OCI-M2 (cell line): ENCODE measurements around the gene FNDC3B.
"Not testable (repeated sequence)": the region's sequence is repeated elsewhere in the genome, so short reads cannot be mapped to it uniquely, and the experiment has no call there.

Experiments used
- DNase-seq: peaks from one replicate; lab custom pipeline; 2025; ENCODE audit not compliant: unreplicated experiment; lab: John Stamatoyannopoulos, UW

Gene FNDC3B

GRCh38 chr3:172031996-172032395 lies 7.4 kb upstream of the FNDC3B start:
- DNase-seq: no peak

GRCh38 chr3:172033396-172033795 lies 6.0 kb upstream of the FNDC3B start:
- DNase-seq: no peak

- no peak for DNase-seq
Observed at GRCh38 chr3:172034786-172035685, 4.3 kb upstream of the FNDC3B start.

- DNase-seq: no peak
Observed at GRCh38 chr3:172036541-172037215, 2.7 kb upstream of the FNDC3B start.

- no peak for DNase-seq
Observed at GRCh38 chr3:172038798-172039435, 461 bp upstream of the FNDC3B start.

- no peak for DNase-seq
Observed at GRCh38 chr3:172040078-172040980, 951 bp downstream of the FNDC3B start.

- DNase-seq: no peak
Observed at GRCh38 chr3:172040981-172041963, 1.9 kb downstream of the FNDC3B start.

- no peak for DNase-seq
Observed at GRCh38 chr3:172042136-172042662, 2.8 kb downstream of the FNDC3B start.

- not testable (repeated sequence) for DNase-seq
Observed at GRCh38 chr3:172042663-172043179, 3.3 kb downstream of the FNDC3B start.

GRCh38 chr3:172043233-172043632 lies 3.9 kb downstream of the FNDC3B start:
- DNase-seq: no peak

GRCh38 chr3:172043766-172044165 lies 4.4 kb downstream of the FNDC3B start:
- no peak for DNase-seq

- no peak for DNase-seq
Observed at GRCh38 chr3:172044833-172045585, 5.6 kb downstream of the FNDC3B start.

GRCh38 chr3:172046268-172046915 lies 7.0 kb downstream of the FNDC3B start:
- no peak for DNase-seq

GRCh38 chr3:172047567-172048115 lies 8.3 kb downstream of the FNDC3B start:
- no peak for DNase-seq

- no peak for DNase-seq
Observed at GRCh38 chr3:172048599-172048998, 9.2 kb downstream of the FNDC3B start.

GRCh38 chr3:172051310-172051956 lies 12.1 kb downstream of the FNDC3B start:
- no peak for DNase-seq

GRCh38 chr3:172051957-172052354 lies 12.6 kb downstream of the FNDC3B start:
- no peak for DNase-seq
